ENCODE measurements around the gene RAB44. TPM values are rescaled to one million over a fixed set of nuclear protein-coding genes. Genes with fewer than 3 reads are reported as not detected.

Gene RAB44
- total RNA-seq, 1 experiment from 2014 or later: 0.11 TPM

- Mint-ChIP-seq H3K36me3 (no peaks in the 10 kb centered on the region), H3K4me3 (no peak overlapping the region), H3K27me3 (ENCODE audit: low read depth) (peaks cover 1% of the 10 kb centered on the region; the same call in 1 of the 2 replicates), H3K4me1 (peaks cover 16% of the 10 kb centered on the region), H3K27ac (no peak overlapping the region), H3K9me3 (no peaks in the 10 kb centered on the region)
- ATAC-seq: no peak
- TF ChIP-seq ZNF138 (CRISPR knock-in tag; conservative IDR thresholded peaks at IDR 0.05) (no peak), ESRRA (CRISPR knock-in tag; IDR thresholded peaks at IDR 0.05; ENCODE audit: borderline replicate concordance) (no peak), SP1 (CRISPR knock-in tag; conservative IDR thresholded peaks at IDR 0.05) (no peak), FOXJ3 (CRISPR knock-in tag; IDR thresholded peaks at IDR 0.05; ENCODE audit: borderline replicate concordance) (no peak), ZBTB21 (CRISPR knock-in tag; IDR thresholded peaks at IDR 0.05; ENCODE audit: borderline replicate concordance) (no peak), ERG (CRISPR knock-in tag; IDR thresholded peaks at IDR 0.05) (no peak), FOXP1 (CRISPR knock-in tag; IDR thresholded peaks at IDR 0.05; ENCODE audit: borderline replicate concordance) (no peak), GABPB1 (CRISPR knock-in tag; IDR thresholded peaks at IDR 0.05) (no peak), ATF6 (CRISPR knock-in tag; IDR thresholded peaks at IDR 0.05) (no peak), PRDM15 (CRISPR knock-in tag; IDR thresholded peaks at IDR 0.05) (no peak)
- TF ChIP-seq, protein P1, sequence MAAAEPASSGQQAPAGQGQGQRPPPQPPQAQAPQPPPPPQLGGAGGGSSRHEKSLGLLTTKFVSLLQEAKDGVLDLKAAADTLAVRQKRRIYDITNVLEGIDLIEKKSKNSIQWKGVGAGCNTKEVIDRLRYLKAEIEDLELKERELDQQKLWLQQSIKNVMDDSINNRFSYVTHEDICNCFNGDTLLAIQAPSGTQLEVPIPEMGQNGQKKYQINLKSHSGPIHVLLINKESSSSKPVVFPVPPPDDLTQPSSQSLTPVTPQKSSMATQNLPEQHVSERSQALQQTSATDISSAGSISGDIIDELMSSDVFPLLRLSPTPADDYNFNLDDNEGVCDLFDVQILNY (CRISPR knock-in tag; IDR thresholded peaks at IDR 0.05): no peak
- DNase-seq (ENCODE audit: low spot score): no peak
- POLR2A ChIA-PET: no interaction called here
- CTCF ChIA-PET: interaction anchor here (1.7 kb wide), 1 partner anchor 118 kb away, joined by 4 read pairs; no protein-coding TSS in a partner anchor
Observed at GRCh38 chr6:36733300-36733699, 35.7 kb downstream of the RAB44 start.

DNA sequence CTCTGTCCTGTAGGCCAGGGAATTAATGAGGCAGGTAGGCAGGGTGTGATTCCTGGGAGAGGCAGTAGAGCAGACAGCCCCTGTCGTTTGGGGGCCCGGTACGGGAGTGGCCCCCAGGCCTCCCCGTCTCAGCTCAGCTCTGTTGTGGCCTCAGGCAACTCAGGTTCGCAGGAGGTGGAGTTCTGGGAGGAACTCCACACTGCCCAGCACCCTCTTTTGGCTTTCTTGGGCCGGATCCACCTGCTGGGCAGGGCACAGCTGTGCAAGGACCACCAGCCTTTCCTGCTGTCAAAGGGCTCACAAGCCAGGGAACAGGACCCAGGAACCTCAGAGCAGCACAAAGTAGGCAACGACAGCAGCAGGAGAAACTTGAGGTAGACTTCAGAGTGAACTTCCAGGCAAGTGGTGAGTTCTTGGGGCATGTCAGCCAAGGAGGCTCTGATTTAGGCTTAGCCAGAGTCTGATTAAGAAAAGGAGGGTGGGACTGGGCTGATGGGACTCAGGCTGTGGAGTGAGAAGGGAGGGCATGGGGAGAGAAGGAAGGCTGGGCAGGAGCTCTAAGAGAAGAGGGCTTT is 36.9 kb downstream of the RAB44 start:
- H3K4me3 Mint-ChIP-seq: no peak overlapping the region
- H3K27me3 Mint-ChIP-seq (ENCODE audit: low read depth): no peaks in the 10 kb centered on the region
- peaks cover 16% of the 10 kb centered on the region for H3K4me1 Mint-ChIP-seq
- ChIA-PET CTCF (interaction anchor here (1.0 to 2.3 kb wide), 8 partner anchors 10 to 151 kb away, joined by 3 to 16 read pairs (median 3); partner anchors contain the start of gene C6orf89), POLR2A (interaction anchor here (0.6 kb wide), 1 partner anchor 22 kb away, joined by 3 read pairs; no protein-coding TSS in a partner anchor)
- H3K36me3 Mint-ChIP-seq: no peaks in the 10 kb centered on the region
- no peaks in the 10 kb centered on the region for H3K9me3 Mint-ChIP-seq
- ATAC-seq: no peak
- no peak overlapping the region for H3K27ac Mint-ChIP-seq
- DNase-seq (ENCODE audit: low spot score): no peak
- TF ChIP-seq ATF2 (CRISPR knock-in tag; IDR thresholded peaks at IDR 0.05; ENCODE audit: borderline replicate concordance, low read depth) (no peak), NFE2L1 (CRISPR knock-in tag; IDR thresholded peaks at IDR 0.05) (no peak), ESRRA (CRISPR knock-in tag; IDR thresholded peaks at IDR 0.05; ENCODE audit: borderline replicate concordance) (no peak), ZNF423 (CRISPR knock-in tag; IDR thresholded peaks at IDR 0.05) (no peak), MYBL2 (CRISPR knock-in tag; IDR thresholded peaks at IDR 0.05) (no peak), OVOL2 (CRISPR knock-in tag; IDR thresholded peaks at IDR 0.05; ENCODE audit: borderline replicate concordance) (no peak), CTCF (IDR thresholded peaks at IDR 0.05) (no peak)
- TF ChIP-seq, protein P2, sequence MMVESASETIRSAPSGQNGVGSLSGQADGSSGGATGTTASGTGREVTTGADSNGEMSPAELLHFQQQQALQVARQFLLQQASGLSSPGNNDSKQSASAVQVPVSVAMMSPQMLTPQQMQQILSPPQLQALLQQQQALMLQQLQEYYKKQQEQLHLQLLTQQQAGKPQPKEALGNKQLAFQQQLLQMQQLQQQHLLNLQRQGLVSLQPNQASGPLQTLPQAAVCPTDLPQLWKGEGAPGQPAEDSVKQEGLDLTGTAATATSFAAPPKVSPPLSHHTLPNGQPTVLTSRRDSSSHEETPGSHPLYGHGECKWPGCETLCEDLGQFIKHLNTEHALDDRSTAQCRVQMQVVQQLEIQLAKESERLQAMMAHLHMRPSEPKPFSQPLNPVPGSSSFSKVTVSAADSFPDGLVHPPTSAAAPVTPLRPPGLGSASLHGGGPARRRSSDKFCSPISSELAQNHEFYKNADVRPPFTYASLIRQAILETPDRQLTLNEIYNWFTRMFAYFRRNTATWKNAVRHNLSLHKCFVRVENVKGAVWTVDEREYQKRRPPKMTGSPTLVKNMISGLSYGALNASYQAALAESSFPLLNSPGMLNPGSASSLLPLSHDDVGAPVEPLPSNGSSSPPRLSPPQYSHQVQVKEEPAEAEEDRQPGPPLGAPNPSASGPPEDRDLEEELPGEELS (CRISPR knock-in tag; IDR thresholded peaks at IDR 0.05): no peak
- TF ChIP-seq, protein P3, sequence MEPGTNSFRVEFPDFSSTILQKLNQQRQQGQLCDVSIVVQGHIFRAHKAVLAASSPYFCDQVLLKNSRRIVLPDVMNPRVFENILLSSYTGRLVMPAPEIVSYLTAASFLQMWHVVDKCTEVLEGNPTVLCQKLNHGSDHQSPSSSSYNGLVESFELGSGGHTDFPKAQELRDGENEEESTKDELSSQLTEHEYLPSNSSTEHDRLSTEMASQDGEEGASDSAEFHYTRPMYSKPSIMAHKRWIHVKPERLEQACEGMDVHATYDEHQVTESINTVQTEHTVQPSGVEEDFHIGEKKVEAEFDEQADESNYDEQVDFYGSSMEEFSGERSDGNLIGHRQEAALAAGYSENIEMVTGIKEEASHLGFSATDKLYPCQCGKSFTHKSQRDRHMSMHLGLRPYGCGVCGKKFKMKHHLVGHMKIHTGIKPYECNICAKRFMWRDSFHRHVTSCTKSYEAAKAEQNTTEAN (CRISPR knock-in tag; IDR thresholded peaks at IDR 0.05): no peak

Measured in WTC11 (cell line).